Anterior cingulate cortex (tissue), 58 donors: ENCODE data around the gene WDR93.
A peak's percentile ranks its signal among the peaks of the same experiment; 100 is the strongest.
"Not testable (repeated sequence)": the region's sequence is repeated elsewhere in the genome, so short reads cannot be mapped to it uniquely, and the experiment has no call there.

Experiments
- DNase-seq, 58 donors: peaks; one replicate each; lab custom pipeline; 2025; lab: John Stamatoyannopoulos, UW

Gene WDR93

DNA sequence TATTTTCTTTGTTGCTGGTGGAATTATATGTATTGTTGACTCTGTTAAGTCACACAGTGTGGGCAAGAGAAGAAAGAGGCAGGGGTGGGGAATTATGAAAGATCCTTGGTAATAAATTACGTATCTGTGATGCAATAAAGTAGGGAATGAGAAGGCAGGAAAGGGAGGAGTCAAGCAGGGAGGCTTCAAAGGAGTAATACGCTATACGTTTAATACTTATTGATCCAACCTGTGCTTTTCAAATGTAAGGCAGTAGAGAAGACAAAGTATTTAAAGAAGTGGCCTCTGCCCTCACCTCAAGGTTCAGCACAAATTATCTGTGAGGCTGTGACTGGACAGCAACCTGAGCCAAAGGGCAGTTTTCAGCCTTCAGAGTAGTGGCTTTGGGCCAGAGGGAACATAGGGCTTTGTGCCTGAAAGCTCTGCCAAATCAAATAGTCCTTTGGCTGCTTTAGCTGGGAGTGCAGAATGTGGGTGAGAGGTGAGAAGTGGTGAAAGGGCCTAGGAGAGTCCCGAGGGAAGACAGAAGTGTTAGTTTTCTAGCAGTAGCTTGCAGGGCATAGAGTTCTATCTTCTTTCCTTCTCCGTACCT is 10.2 kb upstream of the WDR93 start:
- DNase-seq, result peak in 26 of 58 donors; percentile 3 to 74 (median 36)

DNA sequence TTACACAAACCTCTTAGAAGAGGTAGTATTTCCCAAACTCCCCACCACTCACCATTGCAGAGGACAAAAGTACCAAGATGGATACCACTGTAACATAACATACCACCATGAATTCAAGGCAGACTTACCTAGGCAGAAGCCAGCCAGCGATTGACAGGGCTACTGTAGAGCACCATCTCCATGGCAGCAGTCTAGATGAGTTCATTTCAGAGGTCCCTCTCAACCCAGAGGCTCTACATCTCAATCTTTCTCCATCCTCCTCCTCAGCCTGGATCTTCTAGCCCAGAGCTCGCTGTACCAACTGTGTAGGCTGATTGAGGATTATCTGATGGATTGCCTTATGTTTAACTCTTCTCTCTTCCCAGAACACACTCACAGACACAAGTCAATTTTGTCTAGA is 9.5 kb upstream of the WDR93 start:
- DNase-seq, result no peak

- no peak for DNase-seq
Measured at GRCh38 chr15:89685995-89686394, 4.6 kb upstream of the WDR93 start.

DNA sequence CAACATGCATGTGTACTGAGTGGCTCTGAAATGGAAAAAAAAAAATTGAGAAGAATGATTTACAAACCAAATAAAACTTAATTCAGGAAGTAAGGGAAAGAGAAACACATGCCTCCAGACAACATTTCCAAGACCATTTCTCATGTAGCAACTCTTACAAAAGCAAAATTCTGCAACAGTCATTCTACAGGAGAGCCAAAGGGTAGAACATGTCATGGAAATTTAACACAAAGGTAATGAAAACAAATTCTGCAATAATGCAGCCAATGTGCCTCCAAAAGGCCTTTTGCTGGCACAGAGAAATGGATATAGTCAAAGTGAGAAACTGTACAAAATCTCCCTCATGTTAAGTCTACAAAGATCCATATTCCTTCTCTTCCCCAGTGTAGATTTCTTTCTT is 4.1 kb upstream of the WDR93 start:
- no peak for DNase-seq

GRCh38 chr15:89689930-89690275 is 708 bp upstream of the WDR93 start:
- not testable (repeated sequence) for DNase-seq

DNA sequence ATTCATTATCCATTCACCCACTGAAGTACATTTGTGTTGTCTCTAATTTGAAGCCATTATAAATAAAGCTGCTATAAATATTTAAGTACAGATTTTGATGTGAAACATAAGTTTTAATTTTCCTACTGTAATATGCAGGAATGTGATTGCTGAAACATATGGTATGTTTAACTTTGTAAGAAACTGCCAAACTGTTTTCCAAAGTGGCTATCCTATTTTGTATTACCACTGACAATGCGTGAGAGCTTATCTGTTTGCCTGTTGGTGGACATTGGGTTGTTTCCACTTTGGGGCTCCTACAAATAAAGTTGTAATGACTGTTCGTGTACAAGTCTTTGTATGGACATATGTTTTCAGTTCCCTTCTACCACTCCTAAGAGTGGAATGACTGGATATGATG is 2.5 kb downstream of the WDR93 start:
- DNase-seq, result no peak

DNA sequence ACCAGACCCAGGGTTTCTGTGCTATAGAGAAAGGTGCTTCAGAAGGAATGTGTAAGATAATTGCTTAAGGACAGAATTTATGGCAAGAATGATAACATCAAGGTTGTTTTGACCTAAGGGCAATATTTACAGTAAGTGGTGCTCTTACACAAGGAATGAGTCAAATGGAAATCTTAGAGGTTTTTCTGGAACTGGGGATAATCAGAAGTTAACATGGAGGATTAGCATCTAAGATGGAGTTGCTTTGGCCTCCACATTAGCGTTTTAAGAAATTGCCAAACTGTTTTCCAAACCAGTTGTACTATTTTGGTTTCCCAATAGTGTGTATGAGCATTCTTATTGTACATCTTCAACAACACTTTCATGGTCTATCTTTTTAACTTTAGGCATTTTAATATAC is 3.1 kb downstream of the WDR93 start:
- DNase-seq, result no peak

GRCh38 chr15:89695198-89695597 is 4.6 kb downstream of the WDR93 start:
- DNase-seq, result no peak

- DNase-seq, result no peak
Measured at GRCh38 chr15:89704411-89704810, 13.8 kb downstream of the WDR93 start.

DNA sequence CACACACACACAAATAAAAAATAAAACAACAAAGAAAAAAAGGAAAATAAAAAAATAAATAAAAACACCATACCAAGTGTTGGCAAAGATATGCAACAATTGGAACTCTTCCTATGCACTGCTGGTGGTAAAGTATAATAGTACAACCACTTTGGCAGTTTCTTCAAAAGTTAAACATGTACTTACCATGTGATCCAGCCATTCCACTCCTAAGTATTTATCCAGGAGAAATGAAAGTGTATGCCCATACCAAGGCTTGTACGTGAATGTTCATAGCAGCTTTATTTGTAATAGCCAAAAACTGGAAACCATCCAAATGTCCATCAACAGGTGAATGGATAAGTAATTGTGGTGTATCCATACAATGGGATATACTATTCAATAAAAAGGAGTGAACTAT is 17.0 kb downstream of the WDR93 start:
- DNase-seq, result no peak

GRCh38 chr15:89714775-89715174 is 24.2 kb downstream of the WDR93 start:
- no peak for DNase-seq

DNA sequence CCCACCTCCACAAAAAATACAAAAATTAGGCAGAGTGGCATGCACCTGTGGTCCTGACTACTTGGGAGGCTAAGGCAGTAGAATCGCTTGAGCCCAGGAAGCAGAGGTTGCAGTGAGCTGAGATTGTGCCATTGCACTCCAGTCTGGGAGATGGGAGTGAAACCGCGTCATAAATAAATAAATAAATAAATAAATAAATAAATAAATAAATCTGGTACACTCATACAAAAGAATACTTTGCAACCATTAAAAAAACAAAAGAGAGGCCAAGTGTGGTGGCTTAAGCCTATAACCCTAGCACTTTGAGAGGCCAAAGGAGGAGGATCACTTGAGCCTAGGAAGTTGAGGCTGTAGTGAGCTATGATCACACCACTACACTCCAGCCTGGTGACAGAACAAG is 32.4 kb downstream of the WDR93 start:
- DNase-seq, result no peak

DNA sequence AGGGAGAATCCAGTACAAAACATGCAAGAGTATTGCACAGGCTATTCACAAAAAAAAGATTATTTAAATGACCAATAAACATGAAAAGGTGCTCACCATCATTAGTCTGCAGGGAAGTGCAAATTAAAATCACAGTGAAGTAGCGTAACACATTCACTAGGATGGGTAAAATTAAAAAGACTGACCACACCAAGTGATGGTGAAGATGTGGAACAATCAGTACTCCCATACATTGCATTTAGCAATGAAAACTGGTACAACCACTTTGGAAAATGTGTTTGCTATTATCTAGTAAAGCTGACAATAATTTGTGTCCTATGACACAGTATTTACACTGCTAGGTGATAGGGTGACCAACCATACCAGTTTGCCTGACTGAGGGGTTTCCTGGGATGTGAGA is 34.0 kb downstream of the WDR93 start:
- DNase-seq, result no peak

- no peak for DNase-seq
Measured at GRCh38 chr15:89725064-89725463, 34.5 kb downstream of the WDR93 start.

DNA sequence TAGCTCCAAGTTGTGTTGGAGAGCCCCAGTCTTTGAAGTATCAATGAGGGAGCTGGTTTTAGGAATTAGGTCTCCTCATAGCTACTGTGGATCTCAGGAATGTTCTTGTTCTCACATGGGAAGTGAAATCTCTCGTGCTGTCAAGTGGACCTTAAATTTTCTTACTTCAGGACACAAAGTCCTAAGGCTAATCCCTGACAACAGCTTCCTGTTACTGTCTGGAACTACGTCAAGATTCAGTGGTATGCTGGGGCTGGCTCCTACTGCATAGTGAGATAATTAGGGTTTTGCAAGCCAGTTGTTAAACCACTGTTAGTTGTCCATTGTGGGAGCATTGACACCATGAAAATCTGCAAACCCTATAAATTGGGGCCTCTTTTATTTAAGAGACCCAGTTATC is 37.6 kb downstream of the WDR93 start:
- no peak for DNase-seq

DNA sequence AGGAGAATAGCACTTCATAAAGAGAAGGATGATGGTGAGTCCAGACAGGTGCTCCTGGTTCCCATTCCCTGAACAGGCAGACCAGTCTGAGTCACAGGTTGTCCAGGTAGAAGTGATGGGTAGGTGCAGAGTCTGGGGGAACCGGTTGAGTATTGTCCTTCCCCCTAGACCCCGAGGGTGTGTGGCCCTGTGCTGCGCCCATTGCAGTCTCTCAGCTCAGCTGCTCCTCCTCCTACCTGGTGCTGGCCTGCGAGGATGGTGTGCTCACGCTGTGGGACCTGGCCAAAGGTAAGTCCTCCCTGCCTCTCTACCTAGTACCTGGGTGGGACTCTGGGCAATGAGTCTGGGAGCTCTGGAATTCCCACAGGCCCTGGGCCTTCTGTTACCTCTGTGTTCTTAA is 40.7 kb downstream of the WDR93 start:
- no peak for DNase-seq

DNA sequence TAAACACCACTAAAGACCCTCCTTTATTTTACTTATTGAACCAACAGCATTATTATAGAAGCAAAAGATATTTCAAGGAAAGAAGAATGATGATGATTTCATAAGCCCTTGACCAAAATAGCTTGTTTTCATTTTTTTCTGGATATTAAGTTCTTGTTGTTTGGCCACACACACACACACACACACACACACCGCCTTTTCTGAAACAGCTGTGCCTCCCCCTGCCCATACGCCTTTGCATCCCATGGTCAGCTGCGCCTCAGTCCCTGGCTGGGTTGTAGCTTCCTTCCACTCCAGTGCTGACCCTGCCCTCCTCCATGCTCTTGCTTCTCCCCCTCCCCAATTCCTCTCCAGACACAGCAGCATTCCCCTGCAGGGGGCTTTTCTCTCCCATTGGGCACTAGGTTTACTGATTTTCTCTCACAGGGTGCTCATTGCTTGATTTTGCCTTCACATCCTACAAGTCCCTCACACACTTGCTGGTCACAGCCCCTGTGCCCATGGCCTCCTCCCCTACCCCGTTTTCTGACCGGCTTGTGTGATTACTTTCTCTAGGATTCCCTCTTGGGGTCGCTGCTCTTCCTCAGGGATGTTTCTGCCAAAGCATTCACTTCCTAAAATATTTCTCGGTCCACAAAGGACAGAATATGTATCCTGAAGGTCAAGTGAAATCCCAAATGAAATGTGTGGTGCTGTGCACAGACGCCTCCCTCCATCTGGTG is 42.0 kb downstream of the WDR93 start:
- DNase-seq, result no peak

DNA sequence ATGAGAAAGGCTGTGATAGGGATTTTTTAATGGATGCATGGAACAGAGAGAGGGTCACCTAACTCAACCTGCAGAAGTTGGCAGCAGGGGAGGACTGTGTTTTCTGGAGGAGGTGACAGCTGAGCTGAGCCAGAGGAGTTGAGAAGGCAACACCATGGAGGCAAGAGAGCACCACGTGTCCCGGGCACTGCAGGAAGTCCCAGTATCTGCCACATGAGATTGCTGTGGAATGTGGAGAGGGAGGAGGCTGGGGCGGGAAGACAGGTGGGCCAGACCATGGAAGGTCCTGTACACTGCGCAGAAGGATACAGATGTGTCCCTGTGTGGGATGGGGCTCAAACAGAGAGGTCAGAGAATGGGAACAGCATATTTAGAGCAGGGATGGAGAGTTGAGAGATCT is 45.2 kb downstream of the WDR93 start:
- DNase-seq, result no peak

DNA sequence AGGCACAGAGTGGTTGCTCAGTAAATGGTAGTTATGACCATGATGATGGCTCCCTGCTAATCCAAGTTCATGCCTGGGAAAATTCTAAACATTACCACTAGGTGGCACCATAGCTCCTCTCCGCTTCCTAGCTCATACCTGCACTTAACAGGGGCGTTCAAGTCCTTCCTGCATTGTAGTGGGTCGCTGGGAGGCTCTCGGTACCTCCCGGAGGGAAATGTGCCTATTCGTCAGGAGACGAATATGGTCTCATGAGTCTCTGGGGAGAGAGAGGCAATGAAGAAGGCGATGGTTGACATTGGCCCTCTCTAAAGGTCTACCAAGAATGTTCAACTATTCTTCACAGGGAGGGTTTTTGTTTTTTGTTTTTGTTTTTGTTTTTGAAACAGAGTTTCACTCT is 49.5 kb downstream of the WDR93 start:
- peak in 27 of 58 donors; percentile 3 to 69 (median 25) for DNase-seq

DNA sequence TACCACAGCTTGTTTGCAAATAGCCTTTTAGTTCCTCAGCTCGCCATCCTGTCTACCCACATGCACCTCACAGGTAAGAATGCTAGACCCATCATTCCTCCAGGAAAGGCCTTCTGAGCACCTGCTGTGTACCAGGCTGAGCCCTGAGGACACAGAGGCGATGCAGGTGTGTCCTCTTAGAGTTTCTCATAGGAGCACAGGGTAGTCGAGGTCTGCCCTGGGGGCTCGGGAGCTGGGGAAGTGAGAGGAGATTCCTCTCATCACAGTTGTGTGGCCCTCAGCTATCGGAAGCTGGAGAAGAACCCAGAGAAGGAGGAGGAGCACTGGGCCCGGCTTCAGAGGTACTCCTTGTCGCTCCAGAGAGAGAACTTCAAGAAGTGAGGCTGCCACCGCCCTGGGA is 52.4 kb downstream of the WDR93 start:
- no peak for DNase-seq

DNA sequence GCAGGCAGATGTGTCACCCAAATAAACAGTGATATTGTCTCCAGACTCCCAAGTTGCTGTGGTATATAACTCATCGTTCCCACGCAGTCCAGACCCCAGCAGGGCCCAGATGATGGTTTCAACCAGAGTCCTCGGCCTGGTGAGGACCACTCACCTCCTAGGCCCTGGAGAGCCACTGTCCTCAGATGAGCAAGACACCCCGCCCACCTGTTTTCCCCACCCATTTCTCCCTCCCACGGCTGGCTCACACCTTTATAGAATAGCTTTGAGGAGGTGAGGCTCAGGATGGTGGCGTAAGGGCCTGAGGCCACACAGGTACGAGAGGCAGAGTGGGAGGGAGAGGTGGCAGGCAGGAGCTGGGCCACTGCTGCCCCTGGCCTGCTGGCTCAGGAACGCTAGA is 53.0 kb downstream of the WDR93 start:
- DNase-seq, result no peak

- DNase-seq, result no peak
Measured at GRCh38 chr15:89745131-89745530, 54.5 kb downstream of the WDR93 start.

GRCh38 chr15:89745768-89746167 is 55.2 kb downstream of the WDR93 start:
- no peak for DNase-seq
